HG02840 (cell line): ENCODE measurements around the gene IFNK.
"Not testable (repeated sequence)": the region's sequence is repeated elsewhere in the genome, so short reads cannot be mapped to it uniquely, and the experiment has no call there.

ENCODE experiments used
- ATAC-seq: cut with Tn5 transposase; IDR thresholded peaks from one replicate; pipeline ENCODE4 v1.9.1; 2021; ENCODE audit warnings: mild to moderate bottlenecking, moderate library complexity, moderate number of reproducible peaks; ENCODE audit not compliant: unreplicated experiment, low FRiP score

IFNK gene

GRCh38 chr9:27524236-27524635, at the start of gene IFNK:
Gene IFNK, plus strand, starts transcription at chr9:27524290. Its CDS starts 47 bp downstream, at chr9:27524337.
- no peak for ATAC-seq

GRCh38 chr9:27474305-27474704, 49.8 kb upstream of the IFNK start:
- no peak for ATAC-seq

GRCh38 chr9:27475057-27475595, 49.0 kb upstream of the IFNK start:
- no peak for ATAC-seq

- ATAC-seq, result no peak
These were observed 47.1 kb upstream of the IFNK start for GRCh38 chr9:27476870-27477515.

GRCh38 chr9:27478322-27478721, 45.8 kb upstream of the IFNK start:
- no peak for ATAC-seq

- no peak for ATAC-seq
These were observed 41.4 kb upstream of the IFNK start for GRCh38 chr9:27482709-27483108.

- ATAC-seq, result no peak
These were observed 40.5 kb upstream of the IFNK start for GRCh38 chr9:27483576-27483975.

GRCh38 chr9:27485158-27485557, 38.9 kb upstream of the IFNK start:
- peak; percentile 59 for ATAC-seq

GRCh38 chr9:27487128-27487640, 36.9 kb upstream of the IFNK start:
- ATAC-seq, result no peak

- ATAC-seq, result no peak
These were observed 36.2 kb upstream of the IFNK start for GRCh38 chr9:27487927-27488326.

GRCh38 chr9:27489087-27489876, 34.8 kb upstream of the IFNK start:
- ATAC-seq, result peak; percentile 84

- no peak for ATAC-seq
These were observed 32.9 kb upstream of the IFNK start for GRCh38 chr9:27491154-27491553.

- ATAC-seq, result no peak
These were observed 28.5 kb upstream of the IFNK start for GRCh38 chr9:27495480-27496134.

- no peak for ATAC-seq
These were observed 28.0 kb upstream of the IFNK start for GRCh38 chr9:27496135-27496504.

GRCh38 chr9:27497883-27498417, 26.1 kb upstream of the IFNK start:
- ATAC-seq, result no peak

- no peak for ATAC-seq
These were observed 24.6 kb upstream of the IFNK start for GRCh38 chr9:27499451-27499850.

- ATAC-seq, result not testable (repeated sequence)
These were observed 23.2 kb upstream of the IFNK start for GRCh38 chr9:27500902-27501301.

- ATAC-seq, result no peak
These were observed 20.5 kb upstream of the IFNK start for GRCh38 chr9:27503623-27504022.

GRCh38 chr9:27504259-27504658, 19.8 kb upstream of the IFNK start:
- ATAC-seq, result no peak

- ATAC-seq, result no peak
These were observed 18.3 kb upstream of the IFNK start for GRCh38 chr9:27505744-27506161.

- no peak for ATAC-seq
These were observed 17.1 kb upstream of the IFNK start for GRCh38 chr9:27506981-27507380.
